ENCODE results near the gene FEN1. TPM values are rescaled to one million over a fixed set of nuclear protein-coding genes. Genes with fewer than 3 reads are reported as not detected.
A peak's percentile ranks its signal among the peaks of the same experiment; 100 is the strongest.

The FEN1 gene
- total RNA-seq, 2 donors from 2014 or later: 2.6 to 3.4 TPM

DNA sequence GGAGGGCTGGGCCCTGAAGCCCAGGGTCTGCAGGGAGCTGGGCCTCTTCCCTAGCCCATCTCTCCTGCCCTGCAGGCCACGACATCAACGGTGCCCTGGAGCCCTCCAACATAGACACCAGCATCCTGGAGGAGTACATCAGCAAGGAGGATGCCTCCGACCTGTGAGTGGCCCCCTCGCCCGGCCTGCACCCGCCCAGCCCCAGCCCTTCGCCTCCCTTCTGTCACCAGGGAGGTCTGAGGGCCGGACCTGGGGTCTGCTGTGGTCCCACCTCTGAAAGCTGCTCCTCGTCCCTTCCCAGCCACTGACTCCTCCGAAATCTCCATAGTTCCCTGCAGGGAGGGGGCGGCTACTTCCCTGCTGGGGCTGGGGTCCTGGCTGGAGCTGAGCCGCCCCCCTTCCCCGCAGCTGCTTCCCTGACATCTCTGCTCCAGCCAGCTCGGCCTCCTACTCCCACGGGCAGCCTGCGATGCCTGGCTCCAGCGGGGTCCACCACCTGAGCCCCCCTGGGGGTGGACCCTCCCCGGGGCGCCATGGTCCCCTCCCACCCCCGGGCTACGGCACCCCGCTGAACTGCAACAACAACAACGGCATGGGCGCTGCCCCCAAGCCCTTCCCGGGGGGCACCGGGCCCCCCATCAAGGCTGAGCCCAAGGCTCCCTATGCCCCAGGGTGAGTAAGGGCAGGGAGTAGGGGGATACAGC is 27.0 kb upstream of the FEN1 start:
- H3K27ac ChIP-seq: peak overlapping the region in 1 of 4 donors; percentile 45

DNA sequence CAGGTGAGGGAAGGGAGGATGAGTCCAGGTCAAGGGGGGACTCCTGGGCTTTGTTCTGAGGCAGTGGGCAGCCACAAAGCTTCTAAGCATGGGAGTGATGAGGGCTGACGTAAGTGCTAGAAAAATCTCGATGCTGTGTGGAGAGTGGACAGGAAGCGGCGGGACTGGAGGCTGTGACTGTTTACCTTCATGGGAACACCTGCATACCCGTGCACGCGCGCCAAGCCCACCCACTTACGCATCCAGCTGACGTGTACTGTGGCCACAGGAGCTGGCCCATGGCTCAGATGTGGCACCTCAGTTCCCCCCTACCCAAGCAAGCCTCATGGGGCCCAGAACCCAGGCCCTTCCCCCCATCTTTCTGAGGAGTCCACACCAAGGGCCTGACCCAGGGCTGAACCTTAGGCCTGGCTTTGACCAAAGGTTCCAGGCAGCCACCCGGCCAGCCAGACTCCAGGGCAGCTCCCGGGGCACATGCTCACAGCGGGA is 26.3 kb upstream of the FEN1 start:
- no peak overlapping the region for H3K4me3 ChIP-seq
- no peaks in the 10 kb centered on the region for H3K9me3 ChIP-seq
- no peaks in the 10 kb centered on the region for H3K27me3 ChIP-seq
- 83 to 88% methylated on average over 11 to 13 of the region's 13 CpGs for whole genome bisulfite sequencing, 2 donors
- intact Hi-C loops (cut with DNase I): no loop called here
- H3K4me1 ChIP-seq: peaks cover 34% of the 10 kb centered on the region
- H3K36me3 ChIP-seq (replicated peaks in 1 of 2; ENCODE audit: insufficient read depth in 1 of 2, low read depth in 2 of 2): no peaks in the 10 kb centered on the region
- peak in 1 of 4 donors; percentile 73 for DNase-seq
- TF ChIP-seq POLR2A (IDR thresholded peaks at IDR 0.05): no peak
- TF ChIP-seq, protein P1, sequence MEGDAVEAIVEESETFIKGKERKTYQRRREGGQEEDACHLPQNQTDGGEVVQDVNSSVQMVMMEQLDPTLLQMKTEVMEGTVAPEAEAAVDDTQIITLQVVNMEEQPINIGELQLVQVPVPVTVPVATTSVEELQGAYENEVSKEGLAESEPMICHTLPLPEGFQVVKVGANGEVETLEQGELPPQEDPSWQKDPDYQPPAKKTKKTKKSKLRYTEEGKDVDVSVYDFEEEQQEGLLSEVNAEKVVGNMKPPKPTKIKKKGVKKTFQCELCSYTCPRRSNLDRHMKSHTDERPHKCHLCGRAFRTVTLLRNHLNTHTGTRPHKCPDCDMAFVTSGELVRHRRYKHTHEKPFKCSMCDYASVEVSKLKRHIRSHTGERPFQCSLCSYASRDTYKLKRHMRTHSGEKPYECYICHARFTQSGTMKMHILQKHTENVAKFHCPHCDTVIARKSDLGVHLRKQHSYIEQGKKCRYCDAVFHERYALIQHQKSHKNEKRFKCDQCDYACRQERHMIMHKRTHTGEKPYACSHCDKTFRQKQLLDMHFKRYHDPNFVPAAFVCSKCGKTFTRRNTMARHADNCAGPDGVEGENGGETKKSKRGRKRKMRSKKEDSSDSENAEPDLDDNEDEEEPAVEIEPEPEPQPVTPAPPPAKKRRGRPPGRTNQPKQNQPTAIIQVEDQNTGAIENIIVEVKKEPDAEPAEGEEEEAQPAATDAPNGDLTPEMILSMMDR (IDR thresholded peaks at IDR 0.05): no peak
- no peak for ATAC-seq
- peak overlapping the region in 2 of 4 donors; percentile 18 to 45 for H3K27ac ChIP-seq

More for the DNA sequence above, 27.0 kb upstream of the FEN1 start:
- Histone ChIP-seq H3K4me3 (no peak overlapping the region), H3K9me3 (no peaks in the 10 kb centered on the region), H3K4me1 (peaks cover 37% of the 10 kb centered on the region), H3K27me3 (no peaks in the 10 kb centered on the region), H3K36me3 (replicated peaks in 1 of 2; ENCODE audit: insufficient read depth in 1 of 2, low read depth in 2 of 2) (no peaks in the 10 kb centered on the region)
- ATAC-seq (no peak), DNase-seq (no peak)
- 87 to 100% methylated on average over 9 to 14 of the region's 26 CpGs for WGBS, 2 donors
- intact Hi-C loops (cut with DNase I): no loop called here
- TF ChIP-seq, protein P1 (IDR thresholded peaks at IDR 0.05): no peak
- TF ChIP-seq POLR2A (IDR thresholded peaks at IDR 0.05): no peak

GRCh38 chr11:61768376-61769076 is 24.2 kb upstream of the FEN1 start:
- Histone ChIP-seq H3K4me1 (peaks cover 46% of the 10 kb centered on the region), H3K9me3 (no peaks in the 10 kb centered on the region), H3K27me3 (no peaks in the 10 kb centered on the region), H3K4me3 (no peak overlapping the region), H3K27ac (peak overlapping the region; percentile 54 to 70 (median 66)), H3K36me3 (replicated peaks in 1 of 2; ENCODE audit: insufficient read depth in 1 of 2, low read depth in 2 of 2) (peaks cover 0 to 1% of the 10 kb centered on the region in 2 donors)
- TF ChIP-seq, protein P1 (IDR thresholded peaks at IDR 0.05): no peak
- TF ChIP-seq POLR2A (IDR thresholded peaks at IDR 0.05): no peak
- no peak for ATAC-seq
- intact Hi-C loops (cut with DNase I): no loop called here
- DNase-seq: peak in 2 of 4 donors; percentile 52 to 68
- 44 to 57% methylated on average over 6 to 10 of the region's 11 CpGs for WGBS, 2 donors

DNA sequence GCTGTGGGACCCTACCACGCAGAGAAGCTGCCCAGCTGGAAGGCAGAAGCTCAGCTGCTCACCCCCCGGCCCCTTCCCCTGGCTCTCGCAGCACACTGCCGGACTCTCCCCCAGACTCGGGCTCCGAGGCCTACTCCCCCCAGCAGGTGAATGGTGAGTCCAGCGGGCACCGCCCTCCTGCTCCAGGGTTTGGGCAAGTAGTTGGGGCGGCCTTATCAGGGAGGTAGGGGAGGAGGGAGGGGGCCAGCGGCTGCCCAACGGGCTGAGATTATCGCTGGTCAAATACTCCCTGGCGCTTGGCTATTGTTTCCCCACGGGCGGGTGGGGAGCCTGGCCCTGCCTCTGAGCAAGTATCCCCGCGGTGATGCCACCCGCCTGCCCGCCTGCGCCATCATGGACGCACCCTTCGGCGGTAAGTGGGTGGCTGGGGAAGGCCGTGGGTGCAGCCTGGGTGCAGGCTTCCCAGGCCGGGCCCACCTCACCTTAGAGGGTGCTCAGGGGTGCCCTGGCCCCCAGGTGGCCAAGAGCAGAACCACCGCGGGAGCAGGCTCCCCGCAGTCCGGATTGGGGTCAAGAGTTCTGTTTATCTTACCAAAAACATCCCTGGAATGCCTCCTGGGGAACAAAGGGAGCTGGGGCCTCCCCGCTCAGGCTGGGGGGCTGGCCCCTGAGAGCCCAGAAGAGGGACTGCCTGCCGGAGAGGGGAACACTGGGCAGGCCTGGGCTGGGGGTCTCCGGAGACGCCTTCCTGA is 23.4 kb upstream of the FEN1 start:
- H3K27ac ChIP-seq: peak overlapping the region; percentile 54 to 70 (median 66)
- peak; percentile 31 to 58 (median 54) for DNase-seq

More for the DNA sequence above, 23.4 kb upstream of the FEN1 start:
- peak; percentile 59 for ATAC-seq
- Histone ChIP-seq H3K9me3 (no peaks in the 10 kb centered on the region), H3K4me3 (no peak overlapping the region), H3K36me3 (replicated peaks in 1 of 2; ENCODE audit: insufficient read depth in 1 of 2, low read depth in 2 of 2) (peaks cover 0 to 6% of the 10 kb centered on the region in 2 donors), H3K27me3 (no peaks in the 10 kb centered on the region), H3K4me1 (peaks cover 39% of the 10 kb centered on the region)
- TF ChIP-seq POLR2A (IDR thresholded peaks at IDR 0.05): no peak
- TF ChIP-seq, protein P1 (IDR thresholded peaks at IDR 0.05): peak in 4 of 7 experiments; percentile 37 to 45 (median 40)
- WGBS, 2 donors: 35 to 52% methylated on average over 6 to 33 of the region's 33 CpGs
- intact Hi-C loops (cut with DNase I): no loop called here

All from body of pancreas (tissue), 4 donors.